GM18868 (cell line): Measurements from ENCODE around the gene PHACTR2.

Experiments
- ATAC-seq: cut with Tn5 transposase; IDR thresholded peaks from one replicate; pipeline ENCODE4 v1.9.1; 2021; ENCODE audit warnings: mild to moderate bottlenecking, moderate library complexity; ENCODE audit not compliant: unreplicated experiment

PHACTR2 gene

DNA sequence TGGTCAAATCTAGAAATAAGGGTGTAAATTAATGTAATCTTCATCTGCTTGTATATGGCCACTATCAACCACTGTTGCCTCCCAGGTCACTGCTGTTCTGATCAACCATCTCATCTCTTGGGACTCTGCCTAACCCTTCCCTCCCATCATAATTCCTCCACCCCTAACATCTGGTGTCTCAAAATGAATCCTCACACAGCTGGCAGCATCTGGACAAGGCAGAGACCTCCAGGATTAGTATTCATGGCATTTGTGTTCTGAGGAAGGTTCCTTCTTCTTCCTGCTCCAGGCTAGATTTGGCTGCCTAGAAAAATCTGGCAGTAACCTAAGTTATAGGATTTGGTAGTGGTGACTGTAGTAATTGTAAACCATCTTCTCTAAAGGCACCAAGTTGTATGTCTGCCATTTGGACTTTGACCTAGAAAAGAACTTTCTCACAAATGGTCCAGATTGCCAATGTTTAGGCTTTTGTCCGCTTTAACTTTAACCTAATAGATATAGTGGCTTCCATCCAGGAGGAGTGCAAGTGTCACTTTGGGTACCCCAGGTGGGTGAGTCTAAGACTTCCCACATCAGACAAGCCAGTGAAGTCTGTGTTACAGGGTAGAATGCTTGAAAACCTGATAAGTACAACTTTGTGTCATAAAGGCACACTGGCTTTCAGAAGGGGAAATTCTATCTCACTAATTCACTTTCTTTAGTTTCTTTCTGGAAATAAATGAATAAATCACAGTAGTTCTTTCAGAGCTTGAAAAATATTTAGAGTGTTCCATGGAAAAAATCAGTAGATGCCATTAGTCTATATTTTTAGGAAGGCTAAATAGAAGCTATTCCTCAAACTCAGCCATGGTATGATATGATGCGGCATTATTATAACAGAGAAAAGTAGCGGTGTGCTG, 3.0 kb upstream of the PHACTR2 start:
- no peak for ATAC-seq

- no peak for ATAC-seq
These were observed 2.3 kb upstream of the PHACTR2 start for GRCh38 chr6:143675382-143675900.

- no peak for ATAC-seq
These were observed 1.8 kb upstream of the PHACTR2 start for GRCh38 chr6:143675946-143676345.

- no peak for ATAC-seq
These were observed 1.2 kb upstream of the PHACTR2 start for GRCh38 chr6:143676437-143677045.

GRCh38 chr6:143677577-143677890, 231 bp upstream of the PHACTR2 start:
- ATAC-seq: no peak

DNA sequence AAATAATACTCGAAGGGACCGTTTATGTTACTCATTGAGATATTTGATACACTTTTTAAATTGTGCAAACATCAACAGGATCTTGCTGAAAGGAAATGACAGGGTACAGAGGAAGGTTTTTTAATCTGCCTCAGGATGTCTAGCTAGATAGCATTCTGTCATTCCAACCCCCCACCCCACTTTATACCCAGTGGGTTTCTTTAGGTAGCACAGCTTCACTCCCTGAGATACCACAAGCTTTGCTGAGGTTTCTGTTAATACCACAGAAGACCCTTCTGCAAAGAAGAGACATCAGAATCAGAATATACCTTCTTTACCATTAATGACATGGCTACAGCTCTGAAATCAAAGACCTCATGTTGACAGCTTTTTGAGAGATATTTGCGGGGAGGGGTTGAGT, 1.3 kb downstream of the PHACTR2 start:
- ATAC-seq: no peak

DNA sequence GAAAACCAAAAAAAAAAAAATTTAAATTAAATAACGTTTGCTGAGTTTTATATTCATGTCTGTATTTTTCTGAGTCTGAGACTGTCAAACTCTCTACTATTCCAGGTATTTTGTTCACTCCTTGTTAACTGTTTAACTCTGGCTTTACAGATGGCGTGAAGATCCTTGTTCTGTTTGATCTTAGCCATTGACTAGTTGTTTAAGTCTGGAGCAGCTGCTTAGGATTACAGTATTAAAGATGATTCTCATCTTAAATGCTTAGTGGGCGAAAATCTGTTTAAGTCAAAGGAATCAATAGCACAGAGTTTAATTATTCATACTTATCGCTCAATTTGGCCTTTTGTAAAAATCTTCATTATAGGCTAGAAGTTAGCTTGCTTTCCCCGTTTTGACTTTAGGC, 2.4 kb downstream of the PHACTR2 start:
- ATAC-seq: no peak

GRCh38 chr6:143682805-143683204, 5.0 kb downstream of the PHACTR2 start:
- no peak for ATAC-seq

DNA sequence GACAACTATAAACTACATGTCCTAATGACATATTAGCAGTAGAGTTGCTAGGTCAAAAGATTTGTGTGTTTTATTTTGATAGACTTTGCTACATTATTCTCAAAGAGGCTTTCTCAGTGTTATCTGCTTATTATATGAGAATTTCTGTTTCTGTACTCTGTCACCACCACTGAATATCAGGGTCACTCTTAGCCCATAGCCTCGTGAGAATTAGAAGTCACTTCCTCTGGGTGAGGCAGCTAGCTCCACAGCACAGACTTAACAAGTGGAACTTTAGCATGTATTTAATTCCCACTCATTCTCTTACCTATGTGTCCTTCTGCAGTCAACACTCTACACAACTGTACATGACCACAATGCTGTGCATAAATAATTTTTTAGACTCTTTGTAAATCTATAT, 6.7 kb downstream of the PHACTR2 start:
- ATAC-seq: no peak

DNA sequence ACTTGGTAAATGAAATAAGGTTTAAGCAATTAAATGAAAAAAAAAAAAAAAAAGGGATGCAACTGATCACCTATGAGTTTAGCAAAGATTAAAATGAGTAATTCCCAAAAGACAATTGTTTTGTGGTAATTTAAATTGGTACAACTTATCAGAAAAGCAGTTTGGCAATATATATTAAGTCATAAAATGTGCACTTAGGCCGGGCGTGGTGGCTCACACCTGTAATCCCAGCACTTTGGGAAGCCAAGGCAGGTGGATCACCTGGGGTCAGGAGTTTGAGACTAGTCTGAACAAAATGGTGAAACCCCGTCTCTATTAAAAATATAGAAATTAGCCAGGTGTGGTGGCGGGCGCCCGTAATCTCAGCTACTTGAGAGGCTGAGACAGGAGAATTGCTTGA, 7.9 kb downstream of the PHACTR2 start:
- no peak for ATAC-seq

- no peak for ATAC-seq
These were observed 9.8 kb downstream of the PHACTR2 start for GRCh38 chr6:143687591-143687990.

DNA sequence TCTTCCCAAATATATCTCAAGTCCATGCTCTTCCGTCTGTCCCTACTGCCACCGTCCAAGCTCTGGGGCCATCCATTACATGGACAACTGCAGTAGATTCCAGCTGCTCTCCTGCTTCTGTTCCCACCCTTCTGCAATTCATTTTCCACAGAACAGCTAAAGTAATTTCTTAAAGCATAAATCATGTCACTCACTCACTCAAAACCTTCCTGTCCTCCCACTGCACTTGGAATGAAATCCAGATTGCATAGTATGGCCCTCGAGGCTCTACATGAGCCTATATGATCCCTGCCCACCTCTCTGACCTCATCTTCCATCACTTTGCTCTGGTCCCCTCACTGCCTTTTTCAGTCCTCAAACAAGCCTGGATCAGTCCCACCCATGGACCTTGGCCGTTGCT, 10.9 kb downstream of the PHACTR2 start:
- ATAC-seq: no peak

DNA sequence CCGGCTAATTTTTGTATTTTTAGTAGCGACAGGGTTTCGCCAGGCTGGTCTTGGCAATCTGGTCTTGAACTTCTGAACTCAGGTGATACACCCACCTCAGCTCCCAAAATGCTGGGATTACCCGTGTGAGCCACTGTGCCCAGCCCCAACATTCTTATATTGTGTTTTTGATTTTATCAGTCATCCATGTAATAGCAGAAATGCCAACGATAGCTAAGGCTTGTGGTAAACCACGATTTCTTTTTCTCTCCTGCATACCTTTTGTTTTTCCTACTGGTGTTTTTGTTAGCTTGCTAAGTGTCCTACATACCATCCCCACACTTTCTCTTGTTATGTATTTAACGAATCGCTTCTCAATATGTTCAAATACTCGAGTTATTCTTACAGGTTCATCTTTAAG, 12.1 kb downstream of the PHACTR2 start:
- ATAC-seq: no peak

GRCh38 chr6:143691155-143691554, 13.4 kb downstream of the PHACTR2 start:
- ATAC-seq: no peak

GRCh38 chr6:143691900-143692636, 14.3 kb downstream of the PHACTR2 start:
- no peak for ATAC-seq

DNA sequence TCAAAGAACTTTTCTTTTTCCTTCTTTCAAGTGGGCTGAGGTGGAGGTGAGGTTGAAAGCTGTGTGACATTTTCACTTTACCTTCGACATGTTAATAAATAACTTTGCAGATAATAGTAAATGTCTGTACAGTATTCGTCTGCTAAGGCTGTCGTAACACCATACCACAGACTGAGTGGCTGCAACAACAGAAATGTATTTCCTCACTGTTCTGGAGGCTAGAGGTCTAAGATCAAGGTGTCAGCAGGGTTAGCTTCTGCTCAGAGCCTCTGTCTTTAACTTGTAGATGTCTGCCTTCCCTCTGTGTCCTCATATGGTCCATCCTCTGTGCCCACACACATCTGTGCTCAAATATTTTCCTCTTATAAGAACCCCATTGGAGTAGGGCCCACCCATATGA, 14.9 kb downstream of the PHACTR2 start:
- ATAC-seq: no peak

DNA sequence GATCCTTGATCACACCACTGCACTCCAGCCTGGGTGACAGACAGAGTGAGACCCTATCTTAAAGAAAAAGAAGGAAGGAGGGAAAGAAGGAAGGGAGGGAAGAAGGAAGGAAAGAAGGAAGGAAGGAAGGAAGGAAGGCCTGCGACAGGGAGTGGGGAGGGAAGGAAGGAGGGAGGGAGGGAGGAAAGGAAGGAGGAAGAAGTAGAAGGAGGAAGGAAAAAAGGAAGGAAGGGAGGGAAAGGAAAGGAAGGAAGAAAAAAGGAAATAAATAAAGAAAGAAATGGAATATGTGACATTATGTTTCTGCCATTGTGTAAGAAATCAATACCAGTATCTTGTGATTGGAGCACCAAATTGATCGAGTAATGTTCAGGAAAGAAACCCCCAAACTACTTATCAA, 16.2 kb downstream of the PHACTR2 start:
- ATAC-seq: no peak

- ATAC-seq: no peak
These were observed 16.8 kb downstream of the PHACTR2 start for GRCh38 chr6:143694560-143694959.

DNA sequence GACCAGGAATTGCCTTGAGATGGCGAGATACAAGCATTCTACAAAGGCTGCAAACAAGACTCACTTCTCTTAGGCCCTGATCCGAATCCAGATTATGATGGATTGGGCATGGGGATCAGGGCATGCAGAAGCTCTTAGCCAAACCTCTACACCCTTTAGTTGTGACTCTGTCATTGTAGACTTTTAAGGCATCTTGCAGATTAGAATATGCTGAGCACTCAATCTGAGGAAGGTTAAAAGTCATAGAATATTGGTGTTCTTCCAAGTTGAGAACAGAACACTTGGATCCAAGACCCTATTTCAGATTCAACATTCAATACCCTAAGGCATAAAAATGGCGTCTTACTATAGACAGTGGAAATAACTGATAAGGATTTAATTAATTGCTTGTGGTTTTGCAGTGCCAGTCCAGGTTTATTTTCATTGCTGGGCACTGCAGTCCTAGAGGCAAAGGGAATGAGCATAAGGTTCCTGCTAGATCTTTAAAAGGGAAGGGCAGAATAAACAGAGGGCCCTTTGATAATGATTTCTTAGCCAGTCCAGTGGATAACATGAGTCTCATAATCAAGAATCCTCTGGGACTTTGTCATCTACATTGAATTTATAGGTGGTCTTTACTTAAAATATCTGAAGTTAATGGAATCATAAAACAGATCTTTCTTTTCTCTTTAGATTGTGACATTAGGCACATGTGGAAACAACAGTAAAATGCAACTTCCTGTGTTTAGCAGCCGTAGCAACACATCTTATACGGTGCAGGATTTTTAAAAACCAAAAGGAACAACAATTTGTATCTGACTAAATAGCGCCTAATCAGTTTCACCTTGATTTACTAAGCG, 17.6 kb downstream of the PHACTR2 start:
- no peak for ATAC-seq

- no peak for ATAC-seq
These were observed 18.4 kb downstream of the PHACTR2 start for GRCh38 chr6:143695969-143696663.
